ENCODE data around the gene C16orf92.

Gene C16orf92

DNA sequence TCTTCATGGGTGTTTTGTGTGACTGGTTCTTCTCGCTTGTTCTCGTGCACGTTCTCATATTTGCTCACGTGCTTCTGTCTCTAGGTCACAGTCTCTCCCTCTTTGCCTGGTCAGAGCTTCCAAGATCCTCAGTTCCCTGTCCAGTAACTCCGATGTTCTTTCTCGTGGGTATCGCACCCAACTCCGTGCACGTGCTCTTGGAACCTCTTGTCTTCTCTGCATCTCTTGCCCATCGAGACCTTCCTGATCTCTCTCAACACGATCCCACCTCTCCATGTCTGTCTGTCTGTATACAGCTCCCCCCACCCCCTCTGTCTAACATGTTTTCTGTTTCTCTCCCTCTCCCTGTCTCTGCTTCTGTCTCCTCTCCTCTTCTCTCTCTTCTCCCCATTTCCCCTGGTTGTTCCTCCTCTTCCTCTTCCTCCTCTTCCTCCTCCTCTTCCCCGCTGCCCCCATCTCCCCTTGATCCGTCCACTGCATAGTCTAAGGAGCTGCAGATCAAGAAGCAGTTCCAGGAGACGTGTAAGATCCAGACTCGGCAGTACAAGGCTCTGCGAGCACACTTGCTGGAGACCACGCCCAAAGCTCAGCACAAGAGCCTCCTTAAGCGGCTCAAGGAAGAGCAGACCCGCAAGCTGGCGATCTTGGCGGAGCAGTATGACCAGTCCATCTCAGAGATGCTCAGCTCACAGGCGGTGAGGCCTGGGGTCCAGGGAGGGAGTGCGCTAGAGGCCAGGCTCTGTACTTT, 33.7 kb upstream of the C16orf92 start:
- DNase-seq = no peak

DNA sequence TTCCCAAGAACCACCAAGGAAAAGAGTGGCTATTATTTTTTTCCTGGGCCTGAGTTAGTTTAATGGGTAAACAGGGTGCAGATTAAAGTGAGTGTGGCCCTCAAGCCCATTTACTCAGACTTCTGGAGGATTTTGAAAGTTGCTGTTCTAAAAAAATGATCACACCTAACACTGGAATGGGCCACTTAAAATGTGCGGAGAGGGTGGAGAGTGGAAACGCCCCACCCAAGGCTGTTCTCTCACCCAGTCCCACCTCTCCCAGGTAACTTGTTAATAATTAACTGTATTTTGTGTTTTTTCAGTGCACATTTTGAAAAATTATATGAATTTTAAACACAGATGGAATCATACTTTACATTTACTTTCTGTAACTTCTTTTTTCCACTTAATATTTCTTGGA, 33.0 kb upstream of the C16orf92 start:
- no peak for DNase-seq

DNA sequence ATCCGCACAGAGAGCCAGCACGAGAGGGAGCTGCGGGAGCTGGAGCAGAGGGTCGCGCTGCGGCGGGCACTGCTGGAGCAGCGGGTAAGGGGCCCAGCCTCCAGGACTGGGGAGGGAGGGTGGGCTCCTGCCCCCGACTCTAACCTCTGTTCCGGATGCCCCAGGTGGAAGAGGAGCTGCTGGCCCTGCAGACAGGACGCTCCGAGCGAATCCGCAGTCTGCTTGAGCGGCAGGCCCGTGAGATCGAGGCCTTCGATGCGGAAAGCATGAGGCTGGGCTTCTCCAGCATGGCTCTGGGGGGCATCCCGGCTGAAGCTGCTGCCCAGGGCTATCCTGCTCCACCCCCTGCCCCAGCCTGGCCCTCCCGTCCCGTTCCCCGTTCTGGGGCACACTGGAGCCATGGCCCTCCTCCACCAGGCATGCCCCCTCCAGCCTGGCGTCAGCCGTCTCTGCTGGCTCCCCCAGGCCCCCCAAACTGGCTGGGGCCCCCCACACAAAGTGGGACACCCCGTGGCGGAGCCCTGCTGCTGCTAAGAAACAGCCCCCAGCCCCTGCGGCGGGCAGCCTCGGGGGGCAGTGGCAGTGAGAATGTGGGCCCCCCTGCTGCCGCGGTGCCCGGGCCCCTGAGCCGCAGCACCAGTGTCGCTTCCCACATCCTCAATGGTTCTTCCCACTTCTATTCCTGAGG, 32.0 kb upstream of the C16orf92 start:
- no peak for DNase-seq

DNA sequence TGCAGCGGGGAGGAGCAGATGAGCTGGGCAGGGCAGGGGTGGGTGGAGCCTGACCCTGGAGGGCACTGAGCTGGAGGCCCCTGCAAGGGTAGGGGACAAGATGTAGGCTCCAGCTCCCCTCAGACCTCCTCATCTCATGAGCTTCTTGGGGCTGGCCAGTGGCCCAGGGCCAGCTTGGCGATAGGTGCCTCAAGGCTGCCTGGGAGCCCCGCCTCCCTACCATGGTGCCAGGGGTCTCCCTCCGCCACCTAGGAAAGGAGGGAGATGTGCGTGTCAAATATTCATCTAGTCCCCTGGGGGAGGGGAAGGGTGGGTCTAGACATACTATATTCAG, 31.5 kb upstream of the C16orf92 start:
- DNase-seq = no peak

DNA sequence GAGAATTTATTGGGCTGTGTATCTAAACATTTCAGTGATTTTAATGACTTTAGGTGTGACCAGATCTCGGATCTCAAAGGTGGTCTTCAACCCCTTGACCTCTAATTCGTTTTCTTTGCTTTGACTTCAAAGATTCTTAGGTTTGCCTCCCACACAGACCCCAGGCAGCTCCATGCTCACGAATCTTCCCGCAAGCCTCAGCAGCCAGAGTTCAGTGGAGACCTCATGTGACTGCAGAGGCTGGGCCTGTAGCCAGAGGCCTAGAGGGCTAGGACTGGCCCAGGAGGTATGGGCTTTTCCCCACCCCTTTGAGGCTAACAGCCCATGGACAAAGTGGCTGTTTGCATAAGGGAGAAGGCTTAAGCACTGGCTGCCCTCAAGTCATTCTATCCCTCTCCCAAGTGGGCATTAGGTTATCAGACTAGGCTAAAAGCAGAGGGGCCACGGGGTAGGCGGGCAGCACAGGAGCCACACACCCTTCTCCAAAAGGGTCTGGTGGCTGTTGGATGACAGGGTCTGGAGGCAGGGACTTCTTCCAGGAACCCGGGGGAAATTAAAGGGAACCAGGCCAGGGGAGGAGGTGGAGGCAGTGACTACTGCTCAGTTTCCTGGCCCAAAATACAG, 30.5 kb upstream of the C16orf92 start:
- no peak for DNase-seq

DNA sequence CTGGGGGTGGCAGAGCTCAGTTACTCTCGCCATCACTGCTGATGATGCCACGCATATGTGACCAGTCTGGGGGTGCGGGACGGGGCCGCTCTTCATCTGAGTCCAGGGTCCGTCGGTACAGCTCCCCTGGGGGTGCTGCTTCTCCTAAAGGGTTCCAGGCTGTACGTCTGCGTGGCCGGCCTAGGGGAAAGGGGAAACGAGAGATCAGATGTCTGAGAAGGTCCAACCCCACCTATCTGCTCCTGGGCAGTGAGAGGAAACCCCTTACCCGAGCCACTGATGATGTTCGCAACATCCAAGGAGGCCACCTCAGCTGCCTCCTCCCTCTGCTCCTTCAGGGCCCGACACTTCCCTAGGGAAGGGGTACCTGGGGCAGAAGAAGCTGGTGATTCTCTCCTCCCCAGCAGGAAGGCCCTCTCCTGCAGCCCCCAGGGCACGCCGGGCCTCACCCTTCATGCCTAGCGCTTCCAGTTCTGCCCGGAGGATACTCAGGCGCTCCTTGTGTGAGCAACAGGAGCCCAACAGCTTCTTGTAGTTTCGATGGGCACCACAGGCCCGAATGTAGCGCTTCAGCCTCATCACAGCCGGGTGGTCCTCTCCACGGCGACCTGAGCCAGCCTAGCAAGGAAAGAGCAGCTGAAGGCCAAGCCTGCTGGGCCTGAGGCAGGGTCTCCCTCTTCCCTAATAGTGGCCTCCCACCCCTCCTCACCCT, 29.7 kb upstream of the C16orf92 start:
- DNase-seq = no peak

DNA sequence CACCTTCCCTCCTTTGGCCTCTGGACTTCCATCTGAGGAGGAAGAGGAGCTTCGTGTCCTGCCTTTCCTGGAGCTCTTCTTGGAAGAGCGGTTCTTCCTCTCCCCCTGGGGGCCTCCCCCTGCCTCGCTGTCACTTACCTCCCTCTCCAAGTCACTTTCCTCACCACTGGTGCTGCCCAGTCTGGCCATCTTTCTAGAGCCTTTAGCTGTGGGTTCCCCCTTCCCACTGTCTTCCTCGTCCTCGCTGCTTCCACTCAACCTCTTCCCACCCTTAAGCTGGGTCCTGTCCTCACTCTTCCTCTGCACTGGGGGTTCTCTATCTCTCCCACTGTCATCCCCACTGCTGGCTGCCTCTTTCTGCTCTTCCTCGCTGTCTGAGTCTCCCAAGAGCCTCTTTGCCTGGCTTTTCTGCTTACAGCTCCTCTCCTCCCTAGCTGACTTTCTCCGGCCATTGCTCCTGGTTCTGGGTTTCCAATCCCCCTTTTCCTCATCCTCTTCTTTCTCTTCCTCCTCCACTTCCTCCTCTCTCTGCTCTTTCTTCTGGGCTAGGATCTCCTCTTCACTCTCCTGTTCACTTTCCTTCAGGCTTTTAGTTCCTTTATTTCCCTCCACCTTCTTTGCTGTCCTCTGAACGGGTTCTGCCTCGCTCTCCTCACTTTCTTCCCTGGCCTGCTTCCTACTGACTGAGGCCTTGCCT, 28.9 kb upstream of the C16orf92 start:
- no peak for DNase-seq

DNA sequence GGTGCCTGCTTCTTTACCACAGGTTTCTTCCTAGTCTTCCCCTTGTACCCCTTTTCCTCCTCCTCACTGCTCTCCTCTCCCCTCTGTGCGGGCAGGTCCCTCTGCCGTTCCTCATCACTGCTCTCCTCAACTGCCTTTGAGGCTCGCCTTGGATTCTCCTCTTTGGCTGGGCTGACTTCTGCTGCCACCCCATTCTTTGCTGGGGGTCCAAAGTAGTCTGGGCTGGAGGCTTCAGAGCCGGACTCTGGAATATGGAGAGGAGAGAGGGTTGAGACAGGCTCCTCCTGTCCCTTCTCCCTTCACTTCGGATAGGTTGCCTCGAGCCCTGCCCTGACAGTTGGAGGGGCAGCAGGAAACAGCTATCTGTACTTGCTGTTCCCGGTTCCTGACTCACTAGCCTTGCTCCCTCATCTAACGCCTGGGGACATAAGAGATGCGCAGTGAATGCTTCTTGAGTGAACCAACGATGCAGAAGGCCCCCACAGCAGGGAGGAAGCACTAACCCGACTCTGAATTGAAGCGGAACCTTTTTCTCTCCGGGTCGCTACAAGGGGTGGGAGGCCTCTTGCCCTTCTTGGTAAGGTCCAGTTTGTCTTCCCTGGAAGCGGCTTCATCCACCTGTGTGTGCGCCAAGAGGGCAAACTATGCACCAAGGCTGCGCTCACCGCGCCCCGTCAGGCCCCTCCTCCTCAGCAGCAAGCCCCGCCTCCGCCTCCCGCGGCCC, 28.2 kb upstream of the C16orf92 start:
- peak; percentile 85 for DNase-seq

DNA sequence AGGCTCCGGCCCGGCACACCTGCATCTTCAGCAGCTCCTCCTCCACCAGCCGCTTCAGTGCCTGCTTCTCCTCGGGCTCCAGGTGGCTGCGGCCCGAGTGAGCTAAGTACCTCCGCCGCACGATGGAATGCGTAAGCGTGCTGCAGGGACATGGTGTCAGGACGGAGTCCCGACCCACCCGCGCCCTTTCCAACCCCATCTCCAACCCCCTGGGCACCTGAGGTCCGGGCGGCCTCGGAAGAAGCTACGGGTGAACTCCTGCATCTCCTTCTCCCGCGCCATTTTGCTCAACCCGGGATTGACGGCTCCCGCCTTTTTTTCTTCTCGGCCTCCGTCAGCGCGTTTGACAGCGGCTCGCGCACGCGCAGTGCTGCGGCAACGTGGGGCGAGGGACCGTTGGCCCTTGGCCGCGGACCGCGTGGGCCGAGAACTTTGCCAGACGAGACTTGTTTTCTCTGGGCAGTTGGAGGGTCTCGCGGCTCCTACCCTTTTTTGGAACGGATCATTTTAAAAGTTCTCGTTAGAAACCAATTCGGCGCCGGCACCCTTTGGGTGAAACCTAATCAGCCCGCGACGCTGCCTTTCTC, 27.6 kb upstream of the C16orf92 start, which contains the start of gene HIRIP3:
Gene HIRIP3 (minus strand): TSS at position 294 of the 587 bp plus-strand sequence. CDS start 12 bp downstream, at position 282.
- DNase-seq = peak; percentile 92

DNA sequence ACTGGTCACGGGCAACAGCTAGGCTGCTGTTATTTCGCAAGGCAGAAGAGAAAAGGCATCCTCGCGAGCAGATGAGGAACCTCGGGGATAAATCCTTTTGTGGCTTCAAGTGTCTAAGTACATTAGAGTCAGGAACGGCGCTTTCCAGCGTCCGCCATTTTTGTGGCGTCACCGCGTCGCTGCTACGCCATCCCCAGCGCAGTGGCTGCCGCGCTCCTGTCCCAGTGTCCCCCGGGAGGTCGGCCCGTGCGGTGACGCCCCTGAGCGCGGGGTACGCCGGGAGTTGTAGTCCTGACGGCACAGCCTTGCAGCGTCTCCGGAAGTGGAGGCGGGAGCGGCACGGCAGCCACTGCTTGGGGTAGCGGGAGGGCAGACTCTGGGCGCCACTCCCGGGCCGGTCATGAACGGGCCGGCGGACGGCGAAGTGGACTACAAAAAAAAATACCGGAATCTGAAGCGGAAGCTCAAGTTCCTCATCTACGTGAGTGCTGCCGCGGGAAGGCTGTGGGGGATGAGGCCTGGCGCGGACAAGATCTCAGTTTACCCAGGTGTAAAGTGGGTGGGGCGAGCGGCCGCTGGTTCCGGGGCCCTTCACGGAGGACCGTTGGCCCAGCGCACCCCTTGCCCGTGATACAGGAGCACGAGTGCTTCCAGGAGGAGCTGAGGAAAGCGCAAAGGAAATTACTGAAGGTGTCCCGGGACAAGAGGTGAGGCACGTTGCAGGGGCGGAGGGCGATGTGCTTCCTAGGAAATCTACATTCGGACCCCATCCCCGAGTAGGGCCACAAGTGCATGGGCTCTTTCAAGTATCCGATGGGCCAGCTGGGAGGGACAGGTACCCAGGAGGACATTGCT, 26.9 kb upstream of the C16orf92 start, which contains the start of gene INO80E:
Gene INO80E (plus strand): TSS at position 331 of the 855 bp plus-strand sequence. CDS start 70 bp downstream, at position 401.
- peak; percentile 100 for DNase-seq

DNA sequence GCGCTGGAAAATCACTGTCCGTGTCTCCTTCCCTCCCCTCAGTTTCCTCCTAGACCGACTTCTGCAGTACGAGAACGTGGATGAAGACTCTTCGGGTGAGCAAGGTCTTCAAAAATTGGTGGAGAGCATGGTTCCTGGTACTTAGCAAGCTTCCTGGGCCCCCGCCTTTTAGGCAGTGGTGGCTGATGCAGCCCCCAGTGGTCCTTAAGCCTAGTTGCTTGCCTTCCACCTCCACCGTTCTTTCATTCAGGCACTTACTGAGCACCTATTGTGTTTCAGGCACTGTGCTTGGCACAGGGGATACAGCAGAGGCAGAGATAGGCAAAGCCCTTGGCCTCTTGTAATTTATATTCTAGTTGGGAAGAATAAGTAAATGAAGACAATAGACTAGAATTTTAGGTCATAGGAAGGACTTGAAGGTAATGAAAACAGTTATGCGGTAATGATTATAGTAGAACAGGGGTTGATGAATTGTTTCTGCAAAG, 26.2 kb upstream of the C16orf92 start:
- no peak for DNase-seq

DNA sequence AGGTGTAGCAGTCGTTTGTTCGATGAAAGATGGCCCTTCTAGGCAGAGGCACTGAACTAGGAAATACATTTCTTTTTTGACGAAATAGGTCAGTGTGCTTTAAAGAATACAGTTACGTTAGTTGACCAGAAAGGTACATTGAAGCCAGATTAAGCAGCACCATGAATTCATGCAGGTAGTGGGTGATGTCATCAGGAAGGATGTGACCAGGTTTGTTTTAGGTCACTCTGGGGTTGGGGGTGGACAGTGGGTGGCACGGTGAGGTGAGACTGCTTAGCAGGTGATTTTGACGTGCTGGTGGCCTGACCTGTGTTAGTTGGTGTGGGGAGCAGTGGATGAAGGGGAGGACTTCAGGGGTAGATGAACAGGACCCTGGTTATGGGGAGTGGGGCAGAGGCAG, 23.4 kb upstream of the C16orf92 start:
- DNase-seq = no peak

DNA sequence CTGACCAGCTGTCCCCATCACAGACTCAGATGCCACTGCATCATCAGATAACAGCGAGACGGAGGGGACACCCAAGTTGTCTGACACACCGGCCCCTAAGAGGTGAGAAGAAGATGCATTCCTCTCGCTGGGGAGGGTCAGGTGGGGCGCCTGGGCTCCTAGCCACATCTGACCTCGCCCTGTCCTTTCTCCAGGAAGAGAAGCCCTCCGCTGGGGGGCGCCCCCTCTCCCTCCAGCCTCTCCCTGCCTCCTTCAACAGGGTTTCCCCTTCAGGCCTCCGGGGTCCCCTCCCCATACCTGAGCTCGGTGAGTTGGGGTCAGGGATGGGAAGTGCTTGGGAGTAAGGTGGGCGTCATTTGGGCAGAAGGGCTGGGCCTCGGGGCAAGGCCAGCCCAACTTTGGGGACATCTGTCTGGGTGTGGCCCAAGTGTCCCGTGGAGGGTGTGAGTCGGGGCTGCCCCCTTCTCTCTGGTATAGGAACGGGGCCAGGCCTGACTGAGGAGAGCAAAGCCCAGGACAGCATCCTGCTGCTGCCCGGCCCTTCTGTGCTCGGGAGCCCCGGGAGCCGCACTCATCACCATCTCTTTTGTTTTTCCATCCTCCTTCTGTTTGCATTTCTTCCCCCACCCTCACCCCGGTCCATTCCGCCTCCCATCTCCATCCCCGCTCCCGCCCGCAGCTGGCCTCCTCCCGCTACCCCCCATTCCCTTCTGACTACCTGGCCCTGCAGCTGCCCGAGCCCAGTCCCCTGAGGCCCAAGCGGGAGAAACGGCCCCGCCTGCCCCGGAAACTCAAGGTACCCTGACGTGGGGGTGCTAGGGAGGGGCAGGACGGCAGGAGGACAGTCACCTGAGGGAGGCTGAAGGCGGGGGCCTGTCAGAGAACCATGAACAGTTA, 22.0 kb upstream of the C16orf92 start:
- DNase-seq = no peak

DNA sequence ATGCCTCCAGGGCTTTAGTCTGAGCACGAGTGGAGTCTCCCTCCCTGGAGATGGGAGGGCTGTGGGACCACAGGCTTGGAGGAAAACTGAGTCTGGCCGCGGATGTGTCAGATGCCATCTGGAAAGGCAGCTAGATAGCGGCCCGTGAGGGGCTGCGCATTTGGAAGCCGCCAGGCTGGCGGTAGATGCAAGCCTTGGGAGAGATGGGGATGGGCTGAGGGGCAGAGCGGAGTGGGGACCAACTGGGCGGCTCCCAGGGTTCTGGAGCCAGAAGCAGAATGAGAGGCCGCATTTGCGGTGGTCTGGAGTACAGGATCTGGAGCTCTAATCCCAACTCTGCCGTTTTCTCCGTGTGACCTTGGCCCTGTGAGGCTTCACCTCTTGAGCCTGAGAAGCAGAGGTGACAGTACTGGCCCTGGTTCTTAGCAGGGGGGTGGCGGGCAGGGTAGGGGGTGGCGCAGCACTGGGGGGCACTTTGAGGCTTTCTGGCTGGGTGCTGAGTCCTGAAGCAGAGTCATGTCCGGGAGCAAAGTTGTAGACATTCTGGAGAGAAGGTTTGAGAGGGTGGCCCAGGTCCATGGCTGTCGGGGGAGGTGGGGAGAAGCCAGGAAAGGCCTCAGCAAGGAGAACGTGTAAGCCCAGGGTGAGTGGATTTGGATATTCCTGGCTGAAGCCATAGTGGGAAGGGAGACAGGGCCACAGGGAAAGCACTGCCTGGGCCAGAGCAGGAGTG, 20.2 kb upstream of the C16orf92 start:
- DNase-seq = no peak

DNA sequence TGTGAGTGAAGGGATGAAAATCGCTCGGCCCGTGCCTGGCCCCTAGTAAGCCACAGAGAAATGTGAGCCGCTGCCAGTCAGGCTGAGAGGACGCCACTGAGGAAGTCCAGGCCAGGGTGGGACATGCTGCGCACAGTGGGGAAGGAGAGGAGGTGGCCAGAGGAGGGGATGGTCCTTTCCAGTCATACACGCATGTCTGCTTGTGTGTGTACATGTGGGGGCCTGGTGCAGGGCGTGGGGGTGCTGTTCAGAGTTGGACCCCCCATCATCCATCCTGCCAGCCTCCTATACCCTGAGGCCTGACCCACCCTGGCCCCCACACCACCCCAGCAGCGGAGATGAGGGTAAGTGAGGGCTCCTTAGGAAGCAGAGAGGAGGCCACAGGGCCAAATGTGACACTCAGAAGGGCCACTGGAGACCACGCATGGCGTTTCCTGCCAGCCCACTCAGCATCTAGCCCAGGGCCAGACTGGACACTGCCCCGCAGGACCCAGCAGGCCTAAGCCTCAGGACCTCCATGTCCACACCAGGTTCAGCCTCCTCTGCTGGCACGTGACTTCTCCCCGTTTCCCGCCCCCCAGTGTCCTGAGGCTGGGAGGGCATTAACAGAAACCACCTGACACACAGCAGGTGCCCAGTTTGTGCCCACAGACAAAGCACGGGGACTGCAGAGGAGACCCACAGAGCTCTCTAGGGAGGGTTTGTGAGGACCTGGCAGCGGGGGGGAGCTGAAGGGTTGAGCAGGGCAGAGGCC, 19.2 kb upstream of the C16orf92 start:
- DNase-seq = no peak

DNA sequence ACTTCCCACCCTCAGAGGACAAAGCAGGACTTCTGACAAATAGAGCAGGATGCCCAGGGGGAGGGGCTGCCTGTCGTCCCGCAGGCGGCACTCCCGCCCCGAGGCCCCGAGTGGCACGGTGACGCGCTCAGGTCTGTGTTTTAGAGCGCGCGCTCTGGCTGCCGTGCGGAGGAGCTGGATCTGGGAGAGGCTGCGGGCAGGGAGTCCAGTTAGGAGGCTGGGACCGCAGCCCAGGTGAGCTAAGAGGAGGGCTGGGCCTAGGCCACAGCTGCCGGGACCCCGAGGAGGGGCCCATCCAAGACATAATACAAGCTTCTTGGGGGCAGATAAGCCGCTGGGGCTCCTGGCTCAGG, 18.6 kb upstream of the C16orf92 start:
- DNase-seq = no peak

DNA sequence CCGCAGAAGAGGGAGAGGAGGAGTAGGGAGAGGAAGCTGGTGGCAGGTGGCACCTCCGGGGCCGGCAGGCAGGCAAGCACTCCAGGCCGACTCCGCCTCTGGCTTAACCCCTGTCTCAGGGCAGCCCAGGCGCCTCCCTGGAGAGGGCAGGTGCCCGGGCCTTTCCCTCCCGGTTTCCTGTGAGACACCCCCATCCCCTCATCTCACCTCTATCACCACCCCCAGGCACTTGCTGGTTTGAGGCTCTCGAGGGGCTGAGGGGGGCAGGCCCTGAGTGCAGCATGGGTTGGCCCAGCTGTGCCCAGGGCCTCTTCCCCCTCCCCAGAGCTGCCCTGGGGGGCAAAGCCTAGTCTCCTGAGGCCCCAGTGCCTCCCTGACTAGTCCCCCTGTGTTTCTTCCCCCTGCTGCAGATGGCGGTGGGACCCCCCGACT, 18.2 kb upstream of the C16orf92 start:
- DNase-seq = no peak
